H1 (cell line): ENCODE results near the gene LYRM4. TPM values are rescaled to one million over a fixed set of nuclear protein-coding genes. Genes with fewer than 3 reads are reported as not detected.

Experiments used
- CTCF ChIA-PET: fragments of 300-600 bp; sonication (Branson Sonifier 250); formaldehyde crosslinking; loops from one replicate; lab custom pipeline; 2021; ENCODE audit not compliant: partially characterized antibody; lab: Charles Lee
- POLR2A ChIA-PET: fragments of 300-600 bp; sonication (Branson Sonifier 250); formaldehyde crosslinking; loops from one replicate; lab custom pipeline; 2021; ENCODE audit warnings: inconsistent platforms; ENCODE audit not compliant: partially characterized antibody; lab: Charles Lee
- DNase-seq, 2 experiments: peaks; one replicate each; pipeline versions ENCODE4 v3.0.0 to v3.0.0-alpha.2; 2010 to 2022; ENCODE audit warnings: low spot score in 2 of 2, low read depth in 1 of 2, mixed read lengths in 1 of 2
- FAIRE-seq: peaks from 2 replicates; lab custom pipeline; 2011; peaks lifted over from hg19 to GRCh38; lab: Jason Lieb, UNC
- H2AFZ ChIP-seq: 2 replicates; pipeline ENCODE4 v1.8.1; 2012; ENCODE audit warnings: low read length, inconsistent platforms
- H2AK5ac ChIP-seq: 2 replicates; pipeline ENCODE4 v1.6.1; 2013; ENCODE audit warnings: low read depth, low read length
- H2BK120ac ChIP-seq: replicated peaks from 2 replicates; pipeline ENCODE3; 2013; ENCODE audit warnings: low read depth, low read length, inconsistent platforms
- H2BK12ac ChIP-seq: 2 replicates; pipeline ENCODE4 v1.6.1; 2013; ENCODE audit warnings: low read depth, low read length
- H2BK15ac ChIP-seq: 2 replicates; pipeline ENCODE4 v1.6.1; 2013; ENCODE audit warnings: low read length
- H2BK20ac ChIP-seq: 2 replicates; pipeline ENCODE4 v1.6.1; 2013; ENCODE audit warnings: low read length
- H2BK5ac ChIP-seq: 2 replicates; pipeline ENCODE4 v1.6.1; 2013; ENCODE audit warnings: low read depth, low read length
- H3K14ac ChIP-seq: 2 replicates; pipeline ENCODE4 v1.6.1; 2013; ENCODE audit warnings: inconsistent platforms; ENCODE audit not compliant: insufficient read length
- H3K18ac ChIP-seq: 2 replicates; pipeline ENCODE4 v1.6.1; 2013; ENCODE audit warnings: low read length; ENCODE audit errors: extremely low read depth
- H3K23ac ChIP-seq: 2 replicates; pipeline ENCODE4 v1.6.1; 2013; ENCODE audit warnings: inconsistent platforms; ENCODE audit not compliant: insufficient read length
- H3K23me2 ChIP-seq: 2 replicates; pipeline ENCODE4 v1.6.1; 2013; ENCODE audit warnings: low read depth, low read length
- H3K27ac ChIP-seq: 2 replicates; pipeline ENCODE4 v1.6.1; 2011; ENCODE audit warnings: low read depth, low read length, inconsistent platforms
- H3K27me3 ChIP-seq, 4 experiments: replicated peaks in 1 of 4; 1 replicate in 1 of 4; 2 replicates in 3 of 4; pipeline versions ENCODE4 v1.6.1 to v1.8.1; 2011 to 2013; ENCODE audit warnings: low read length in 3 of 4, mild to moderate bottlenecking in 3 of 4, inconsistent platforms in 2 of 4, mixed read lengths in 2 of 4, moderate library complexity in 1 of 4; ENCODE audit not compliant: control insufficient read depth in 3 of 4, insufficient read depth in 3 of 4; ENCODE audit errors: extremely low read depth in 1 of 4
- H3K36me3 ChIP-seq, 4 experiments: 2 replicates each; pipeline versions ENCODE4 v1.6.1 to v1.8.1; 2011 to 2013; ENCODE audit warnings: mild to moderate bottlenecking in 4 of 4, low read length in 3 of 4, moderate library complexity in 2 of 4, control low read depth in 1 of 4, inconsistent platforms in 1 of 4; ENCODE audit not compliant: insufficient read depth in 4 of 4, control insufficient read depth in 2 of 4
- H3K4ac ChIP-seq: replicated peaks from 2 replicates; pipeline ENCODE3; 2013; ENCODE audit warnings: low read length, low read depth, mixed read lengths, inconsistent platforms; ENCODE audit not compliant: insufficient read length
- H3K4me1 ChIP-seq, 4 experiments: replicated peaks in 1 of 4; 1 replicate in 1 of 4; 2 replicates in 3 of 4; pipeline versions ENCODE4 v1.6.1 to v1.8.1; 2011 to 2013; ENCODE audit warnings: low read length in 3 of 4, inconsistent platforms in 2 of 4, mixed read lengths in 1 of 4; ENCODE audit not compliant: insufficient read depth in 4 of 4, control insufficient read depth in 3 of 4
- H3K4me2 ChIP-seq, 2 experiments: 2 replicates each; pipeline versions ENCODE4 v1.6.1 to v1.8.1; 2011 to 2013; ENCODE audit warnings: low read depth in 2 of 2, low read length in 2 of 2, control low read depth in 1 of 2, inconsistent platforms in 1 of 2, mild to moderate bottlenecking in 1 of 2; ENCODE audit not compliant: insufficient read depth in 1 of 2
- H3K4me3 ChIP-seq, 4 experiments: fragments of 200-600, 300-600 bp in 1 of 4; sonication (generic), shearing (Covaris generic), sonication (Bioruptor Twin) in 1 of 4; 2 replicates each; pipeline versions ENCODE4 v1.5.1 to v1.8.1; 2011 to 2016; ENCODE audit warnings: low read length in 4 of 4, low read depth in 3 of 4, control low read depth in 2 of 4, inconsistent platforms in 2 of 4, mild to moderate bottlenecking in 2 of 4, mixed read lengths in 1 of 4, moderate library complexity in 1 of 4; ENCODE audit not compliant: insufficient read depth in 2 of 4; ENCODE audit errors: extremely low read depth in 1 of 4
- H3K56ac ChIP-seq: replicated peaks from 2 replicates; pipeline ENCODE3; 2013; ENCODE audit warnings: low read depth, mild to moderate bottlenecking, mixed read lengths, low read length, inconsistent platforms; ENCODE audit not compliant: insufficient read length
- H3K79me1 ChIP-seq: 2 replicates; pipeline ENCODE4 v1.6.1; 2013; ENCODE audit warnings: low read depth, low read length, control low read depth
- H3K79me2 ChIP-seq, 2 experiments: 2 replicates each; pipeline versions ENCODE4 v1.6.1 to v1.8.1; 2012 to 2013; ENCODE audit warnings: low read length in 2 of 2, mild to moderate bottlenecking in 2 of 2, inconsistent platforms in 1 of 2; ENCODE audit not compliant: insufficient read depth in 2 of 2, control insufficient read depth in 1 of 2
- H3K9ac ChIP-seq, 4 experiments: replicated peaks in 1 of 4; 1 replicate in 1 of 4; 2 replicates in 3 of 4; pipeline versions ENCODE4 v1.6.1 to v1.8.1; 2011 to 2013; ENCODE audit warnings: low read depth in 3 of 4, low read length in 3 of 4, control low read depth in 2 of 4, mild to moderate bottlenecking in 2 of 4, moderate library complexity in 2 of 4, inconsistent platforms in 1 of 4; ENCODE audit errors: extremely low read depth in 1 of 4
- H3K9me3 ChIP-seq, 2 experiments: 2 replicates each; pipeline versions ENCODE4 v1.6.1 to v1.8.1; 2012 to 2013; ENCODE audit warnings: mild to moderate bottlenecking in 2 of 2, moderate library complexity in 2 of 2, control low read depth in 1 of 2, inconsistent platforms in 1 of 2, low read depth in 1 of 2, low read length in 1 of 2, mixed read lengths in 1 of 2; ENCODE audit not compliant: insufficient read depth in 2 of 2
- H4K20me1 ChIP-seq, 2 experiments: replicated peaks in 1 of 2; 2 replicates each; pipeline versions ENCODE3 to v1.8.1; 2011 to 2013; ENCODE audit warnings: inconsistent platforms in 2 of 2, low read length in 2 of 2, mild to moderate bottlenecking in 1 of 2; ENCODE audit not compliant: insufficient read depth in 2 of 2, control insufficient read depth in 1 of 2
- H4K5ac ChIP-seq: 2 replicates; pipeline ENCODE4 v1.6.1; 2013; ENCODE audit warnings: low read length, low read depth, mixed read lengths, inconsistent platforms; ENCODE audit not compliant: insufficient read length
- H4K8ac ChIP-seq: 2 replicates; pipeline ENCODE4 v1.8.0; 2013; ENCODE audit warnings: mild to moderate bottlenecking, moderate library complexity, low read length, inconsistent platforms; ENCODE audit not compliant: insufficient read depth; ENCODE audit errors: extremely low read depth
- H4K91ac ChIP-seq: replicated peaks from 2 replicates; pipeline ENCODE3; 2013; ENCODE audit warnings: low read length, mixed read lengths, inconsistent platforms; ENCODE audit not compliant: insufficient read length
- ASH2L ChIP-seq: fragments of 200-600, 300-600 bp; sonication (generic); IDR thresholded peaks from one replicate; pipeline ENCODE4 v1.7.1; 2017; ENCODE audit warnings: low read length
- BACH1 ChIP-seq: IDR thresholded peaks from 2 replicates; pipeline ENCODE4 v1.6.1; 2012; ENCODE audit warnings: low read length, improper control_type of control experiment
- BCL11A ChIP-seq, 2 experiments: IDR thresholded peaks; one replicate each; pipeline ENCODE4 v1.6.1; 2011; ENCODE audit warnings: low read depth in 2 of 2, low read length in 2 of 2, mild to moderate bottlenecking in 2 of 2
- CHD2 ChIP-seq: IDR thresholded peaks from 2 replicates; pipeline ENCODE4 v1.6.1; 2012; ENCODE audit warnings: low read length, improper control_type of control experiment
- EGR1 ChIP-seq: IDR thresholded peaks from 2 replicates; pipeline ENCODE4 v1.6.1; 2011; ENCODE audit warnings: low read depth, low read length, borderline replicate concordance
- EZH2 ChIP-seq: fragments of 200-600 bp; sonication (generic); IDR thresholded peaks from 2 replicates; pipeline ENCODE4 v1.7.1; 2012; ENCODE audit warnings: low read depth, mild to moderate bottlenecking, moderate library complexity, low read length, inconsistent platforms; ENCODE audit not compliant: severe bottlenecking
- FOSL1 ChIP-seq: IDR thresholded peaks from 2 replicates; pipeline ENCODE4 v1.6.1; 2011; ENCODE audit warnings: mild to moderate bottlenecking, low read depth, low read length, moderate library complexity; ENCODE audit not compliant: insufficient read depth
- MAFK ChIP-seq: IDR thresholded peaks from 2 replicates; pipeline ENCODE4 v1.6.1; 2012; ENCODE audit warnings: low read depth, mild to moderate bottlenecking, improper control_type of control experiment, low read length
- POU5F1 ChIP-seq: IDR thresholded peaks from 2 replicates; pipeline ENCODE4 v1.6.1; 2011; ENCODE audit warnings: low read depth, mild to moderate bottlenecking, low read length, moderate library complexity
- RAD21 ChIP-seq, 2 experiments: IDR thresholded peaks in 1 of 2; conservative IDR thresholded peaks in 1 of 2; 2 replicates each; pipeline ENCODE4 v1.6.1; 2011; ENCODE audit warnings: low read depth in 2 of 2, low read length in 2 of 2, improper control_type of control experiment in 1 of 2, inconsistent platforms in 1 of 2, mild to moderate bottlenecking in 1 of 2, moderate library complexity in 1 of 2
- USF2 ChIP-seq: IDR thresholded peaks from 2 replicates; pipeline ENCODE4 v1.6.1; 2011; ENCODE audit warnings: low read length, improper control_type of control experiment
- WGBS, 2 experiments: shearing (Covaris generic) in 1 of 2; methylation state at CpG; one replicate each; pipeline versions ENCODE4 v1.1.6 to v1.1.7; 2013 to 2015; ENCODE audit warnings: low lambda C conversion rate in 2 of 2, mixed read lengths in 2 of 2, inconsistent platforms in 1 of 2, low coverage in 1 of 2, missing lambda C conversion rate in 1 of 2; ENCODE audit not compliant: insufficient replicate concordance in 2 of 2, insufficient coverage in 1 of 2, insufficient read length in 1 of 2; ENCODE audit errors: extremely low coverage in 1 of 2, missing lambda C conversion rate in 1 of 2; 5-methylcytosine and 5-hydroxymethylcytosine counted together
- polyA plus RNA-seq, 7 experiments: library from polyadenylated mRNA; depleted of rRNA in 3 of 7; stranded (reverse) in 5 of 7; unstranded in 2 of 7; fragments of >200 nt in 5 of 7; fragments of 200-250 nt in 2 of 7; gene quantifications; 1 replicate in 5 of 7; 2 replicates in 1 of 7; 4 replicates in 1 of 7; pipeline versions ENCODE4 v1.2.1 to v1.2.3, GENCODE V29; 2011 to 2013; ENCODE audit warnings: missing spikeins in 2 of 7, mixed read lengths in 2 of 7
- total RNA-seq: library from RNA; stranded (reverse); fragmentation: NEBNext Ultra II Directional; extraction: Animal tissue kit (Norgen Biotek cat#: 25700); gene quantifications from 2 replicates; pipeline ENCODE4 v1.2.1, GENCODE V29; 2021

The LYRM4 gene
- total and polyA plus RNA-seq, 2 of the 8 experiments (the other 6 are each of a cell fraction or from before 2014, with no cell fraction given) = 56.6 to 62.8 TPM

GRCh38 chr6:5095236-5095635, 165.5 kb downstream of the LYRM4 start:
- H3K14ac ChIP-seq = no peak overlapping the region
- H2BK5ac ChIP-seq = no peak overlapping the region
- no peak overlapping the region for H4K8ac ChIP-seq
- H2AK5ac ChIP-seq = no peak overlapping the region
- H3K4me1 ChIP-seq = no peaks in the 10 kb centered on the region
- no peaks in the 10 kb centered on the region for H3K36me3 ChIP-seq
- H2AFZ ChIP-seq = no peak overlapping the region
- no peak overlapping the region for H2BK12ac ChIP-seq
- CTCF ChIA-PET = interaction anchor here (1.4 to 3.1 kb wide), 2 partner anchors 11 to 40 kb away, joined by 3 to 18 read pairs; no protein-coding TSS in a partner anchor
- H3K79me2 ChIP-seq = no peaks in the 10 kb centered on the region
- no peak overlapping the region for H2BK20ac ChIP-seq
- FAIRE-seq (no peak), DNase-seq (no peak)
- no peak overlapping the region for H3K18ac ChIP-seq
- H3K27me3 ChIP-seq = no peaks in the 10 kb centered on the region; a peak in 2 of 7 replicates
- H3K56ac ChIP-seq = no peak overlapping the region
- H3K27ac ChIP-seq = no peak overlapping the region
- peaks cover 0 to 4% of the 10 kb centered on the region in 2 experiments for H4K20me1 ChIP-seq
- H3K4me2 ChIP-seq = no peak overlapping the region
- H2BK120ac ChIP-seq = no peak overlapping the region
- no peak overlapping the region for H4K91ac ChIP-seq
- no peak overlapping the region for H3K4ac ChIP-seq
- no peaks in the 10 kb centered on the region for H3K79me1 ChIP-seq
- 72% methylated on average over 3 of the region's 3 CpGs; no CpG with 5 or more reads in 1 of the 2 experiments for WGBS, 2 experiments
- no peak for TF ChIP-seq BACH1
- no peak for TF ChIP-seq ASH2L
- TF ChIP-seq USF2 = no peak
- no peak for TF ChIP-seq POU5F1
- no peak for TF ChIP-seq EGR1
- TF ChIP-seq RAD21 (IDR thresholded peaks at IDR 0.05 in 1 of 2, conservative IDR thresholded peaks at IDR 0.05 in 1 of 2; ENCODE audit: low read depth in 2 of 2, low read length in 2 of 2) = no peak
- TF ChIP-seq CHD2 = no peak
- no peak for TF ChIP-seq BCL11A (IDR thresholded peaks at IDR 0.05; ENCODE audit: low read depth in 2 of 2, low read length in 2 of 2)
- no peak for TF ChIP-seq FOSL1
- TF ChIP-seq MAFK = no peak
- no peak for TF ChIP-seq EZH2
- no peaks in the 10 kb centered on the region for H3K23me2 ChIP-seq
- H3K9ac ChIP-seq = no peak overlapping the region
- H3K9me3 ChIP-seq = no peaks in the 10 kb centered on the region
- no peak overlapping the region for H4K5ac ChIP-seq
- no peak overlapping the region for H3K23ac ChIP-seq
- no peak overlapping the region for H3K4me3 ChIP-seq
- H2BK15ac ChIP-seq = no peak overlapping the region
- POLR2A ChIA-PET = no interaction called here
